Astrocyte (in vitro differentiated cells and primary cell): ENCODE data around the gene MARK2.

Experiments
- EZH2 ChIP-seq: IDR thresholded peaks from 2 replicates; pipeline ENCODE4 v1.6.1; 2012; ENCODE audit warnings: mild to moderate bottlenecking, low read length, inconsistent platforms; ENCODE audit not compliant: insufficient read depth
- TF ChIP-seq, protein P1 (sequence below): IDR thresholded peaks from 2 replicates; pipeline ENCODE4 v1.5.1; 2011; ENCODE audit warnings: low read depth, mild to moderate bottlenecking, inconsistent platforms, low read length, moderate library complexity; ENCODE audit not compliant: insufficient read depth

DNA sequence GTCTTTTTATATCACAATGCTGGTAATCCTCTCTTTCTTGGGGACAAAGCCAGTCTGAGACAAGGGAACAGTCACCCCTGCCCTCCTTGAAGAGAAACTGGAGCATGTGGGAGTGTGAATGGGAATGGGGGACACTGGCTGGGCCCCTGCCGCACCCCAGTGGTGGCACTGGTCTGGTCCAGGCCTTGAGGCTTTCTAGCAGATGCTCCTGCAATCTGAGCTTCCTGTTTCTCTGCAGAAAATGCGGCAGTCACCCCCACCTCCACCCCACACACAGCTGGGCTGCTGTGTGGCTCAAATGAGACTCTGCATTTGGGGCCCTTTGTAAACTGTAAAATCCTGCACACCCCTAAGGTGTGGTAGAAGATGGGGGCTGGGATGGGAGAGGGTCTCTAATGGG lies 6.6 kb upstream of the MARK2 start:
- no peak for TF ChIP-seq EZH2
- TF ChIP-seq, protein P1, sequence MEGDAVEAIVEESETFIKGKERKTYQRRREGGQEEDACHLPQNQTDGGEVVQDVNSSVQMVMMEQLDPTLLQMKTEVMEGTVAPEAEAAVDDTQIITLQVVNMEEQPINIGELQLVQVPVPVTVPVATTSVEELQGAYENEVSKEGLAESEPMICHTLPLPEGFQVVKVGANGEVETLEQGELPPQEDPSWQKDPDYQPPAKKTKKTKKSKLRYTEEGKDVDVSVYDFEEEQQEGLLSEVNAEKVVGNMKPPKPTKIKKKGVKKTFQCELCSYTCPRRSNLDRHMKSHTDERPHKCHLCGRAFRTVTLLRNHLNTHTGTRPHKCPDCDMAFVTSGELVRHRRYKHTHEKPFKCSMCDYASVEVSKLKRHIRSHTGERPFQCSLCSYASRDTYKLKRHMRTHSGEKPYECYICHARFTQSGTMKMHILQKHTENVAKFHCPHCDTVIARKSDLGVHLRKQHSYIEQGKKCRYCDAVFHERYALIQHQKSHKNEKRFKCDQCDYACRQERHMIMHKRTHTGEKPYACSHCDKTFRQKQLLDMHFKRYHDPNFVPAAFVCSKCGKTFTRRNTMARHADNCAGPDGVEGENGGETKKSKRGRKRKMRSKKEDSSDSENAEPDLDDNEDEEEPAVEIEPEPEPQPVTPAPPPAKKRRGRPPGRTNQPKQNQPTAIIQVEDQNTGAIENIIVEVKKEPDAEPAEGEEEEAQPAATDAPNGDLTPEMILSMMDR: no peak
